ENCODE data around the gene APOL4.
"Not testable (repeated sequence)": the region's sequence is repeated elsewhere in the genome, so short reads cannot be mapped to it uniquely, and the experiment has no call there.

APOL4 gene

GRCh38 chr22:36154423-36154945 is 47.1 kb downstream of the APOL4 start:
- no peak for DNase-seq (ENCODE audit: low read depth in 3 of 3)

GRCh38 chr22:36153501-36154422 is 47.8 kb downstream of the APOL4 start:
- no peak for DNase-seq (ENCODE audit: low read depth in 3 of 3)

GRCh38 chr22:36152821-36153220 is 48.8 kb downstream of the APOL4 start:
- not testable (repeated sequence) for DNase-seq (ENCODE audit: low read depth in 3 of 3)

GRCh38 chr22:36152088-36152487 is 49.5 kb downstream of the APOL4 start:
- no peak for DNase-seq (ENCODE audit: low read depth in 3 of 3)

GRCh38 chr22:36151006-36151595 is 50.5 kb downstream of the APOL4 start:
- no peak for DNase-seq (ENCODE audit: low read depth in 3 of 3)

- no peak for DNase-seq (ENCODE audit: low read depth in 3 of 3)
Observed at GRCh38 chr22:36149441-36149840, 52.2 kb downstream of the APOL4 start.

- DNase-seq (ENCODE audit: low read depth in 3 of 3), result no peak
Observed at GRCh38 chr22:36148411-36148810, 53.2 kb downstream of the APOL4 start.

GRCh38 chr22:36147196-36147791 is 54.3 kb downstream of the APOL4 start:
- DNase-seq (ENCODE audit: low read depth in 3 of 3), result no peak

GRCh38 chr22:36145881-36146280 is 55.7 kb downstream of the APOL4 start:
- no peak for DNase-seq (ENCODE audit: low read depth in 3 of 3)

- DNase-seq (ENCODE audit: low read depth in 3 of 3), result no peak
Observed at GRCh38 chr22:36144886-36145541, 56.6 kb downstream of the APOL4 start.

GRCh38 chr22:36143956-36144355 is 57.7 kb downstream of the APOL4 start:
- no peak for DNase-seq (ENCODE audit: low read depth in 3 of 3)

- no peak for DNase-seq (ENCODE audit: low read depth in 3 of 3)
Observed at GRCh38 chr22:36143066-36143815, 58.4 kb downstream of the APOL4 start.

- DNase-seq (ENCODE audit: low read depth in 3 of 3), result no peak
Observed at GRCh38 chr22:36141481-36141880, 60.1 kb downstream of the APOL4 start.

All from stimulated activated CD4-positive, alpha-beta T cell treated with anti-CD3 and anti-CD28 coated beads, TNF-alpha, amount 100 ng/mL, for 24 hours (primary cell).